GM21786 (cell line): ENCODE data around the gene UBE2K.
"Not testable (repeated sequence)": the region's sequence is repeated elsewhere in the genome, so short reads cannot be mapped to it uniquely, and the experiment has no call there.

Experiments
- ATAC-seq: cut with Tn5 transposase; IDR thresholded peaks from one replicate; pipeline ENCODE4 v1.9.1; 2021; ENCODE audit not compliant: unreplicated experiment

UBE2K gene

GRCh38 chr4:39721788-39722187 is 23.9 kb downstream of the UBE2K start:
- no peak for ATAC-seq

DNA sequence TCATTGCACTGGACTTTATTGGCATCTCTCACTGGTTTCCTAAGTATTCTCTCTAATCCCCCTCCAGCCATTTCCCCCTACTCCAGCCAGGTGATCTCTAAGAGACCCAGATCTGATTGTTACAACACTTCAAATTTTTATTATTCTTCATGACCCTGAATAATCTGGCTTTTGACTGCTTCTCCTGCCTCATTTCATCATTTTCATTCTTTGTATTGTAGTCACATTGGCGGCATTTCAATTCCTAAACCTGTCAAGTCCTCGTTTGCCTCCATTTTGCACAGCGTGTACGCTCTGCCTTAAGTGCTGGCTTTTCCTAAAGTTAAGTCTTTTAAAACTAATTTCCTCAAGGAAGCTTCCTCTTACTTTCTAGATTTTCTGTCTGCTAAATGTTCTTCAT is 31.6 kb downstream of the UBE2K start:
- ATAC-seq = no peak

- ATAC-seq = no peak
These were observed 32.1 kb downstream of the UBE2K start for GRCh38 chr4:39730072-39730471.

- no peak for ATAC-seq
These were observed 34.0 kb downstream of the UBE2K start for GRCh38 chr4:39731908-39732307.

- ATAC-seq = no peak
These were observed 34.8 kb downstream of the UBE2K start for GRCh38 chr4:39732728-39733127.

GRCh38 chr4:39739591-39739990 is 41.7 kb downstream of the UBE2K start:
- ATAC-seq = not testable (repeated sequence)

- no peak for ATAC-seq
These were observed 43.5 kb downstream of the UBE2K start for GRCh38 chr4:39741401-39741800.

GRCh38 chr4:39745920-39746319 is 48.0 kb downstream of the UBE2K start:
- no peak for ATAC-seq

- no peak for ATAC-seq
These were observed 52.3 kb downstream of the UBE2K start for GRCh38 chr4:39750216-39750615.

DNA sequence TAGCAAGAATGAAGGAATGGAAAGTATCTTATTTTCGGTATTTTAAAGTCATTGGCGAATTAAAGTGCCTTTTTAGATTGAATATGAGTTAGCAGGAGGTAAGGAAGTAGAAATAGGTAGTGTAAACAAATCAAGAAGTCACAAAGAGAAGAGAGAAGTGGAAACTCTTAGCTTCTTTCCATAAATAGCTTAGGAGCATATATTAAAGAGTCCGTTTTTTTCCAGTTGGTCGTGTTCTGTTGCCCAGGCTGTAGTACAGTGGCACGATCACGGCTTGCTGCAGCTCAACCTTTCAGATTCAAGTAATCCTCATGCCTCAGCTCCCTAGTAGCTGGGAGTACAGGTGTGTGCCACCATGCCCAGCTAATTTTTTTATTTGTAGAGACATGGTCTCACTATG is 56.4 kb downstream of the UBE2K start:
- ATAC-seq = no peak

- no peak for ATAC-seq
These were observed 58.2 kb downstream of the UBE2K start for GRCh38 chr4:39756159-39756558.

DNA sequence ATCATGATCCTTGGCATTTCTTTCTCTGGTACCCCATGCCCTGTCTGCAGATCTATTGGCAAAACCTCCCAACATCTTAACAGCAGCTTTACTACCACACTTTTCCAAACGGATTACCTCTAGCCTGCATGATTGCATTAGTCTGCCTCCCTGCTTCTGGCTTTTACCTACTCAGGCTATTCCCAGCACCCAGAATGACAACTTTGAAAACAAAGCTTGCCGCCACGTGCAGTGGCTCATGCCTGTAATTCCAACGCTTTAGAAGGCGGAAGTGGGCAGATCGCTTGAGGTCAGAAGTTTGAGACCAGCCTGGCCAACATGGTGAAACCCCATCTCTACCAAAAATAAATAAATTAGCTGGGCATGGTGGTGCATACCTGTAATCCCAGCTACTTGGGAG is 60.2 kb downstream of the UBE2K start:
- ATAC-seq = no peak

GRCh38 chr4:39759569-39759968 is 61.6 kb downstream of the UBE2K start:
- no peak for ATAC-seq

DNA sequence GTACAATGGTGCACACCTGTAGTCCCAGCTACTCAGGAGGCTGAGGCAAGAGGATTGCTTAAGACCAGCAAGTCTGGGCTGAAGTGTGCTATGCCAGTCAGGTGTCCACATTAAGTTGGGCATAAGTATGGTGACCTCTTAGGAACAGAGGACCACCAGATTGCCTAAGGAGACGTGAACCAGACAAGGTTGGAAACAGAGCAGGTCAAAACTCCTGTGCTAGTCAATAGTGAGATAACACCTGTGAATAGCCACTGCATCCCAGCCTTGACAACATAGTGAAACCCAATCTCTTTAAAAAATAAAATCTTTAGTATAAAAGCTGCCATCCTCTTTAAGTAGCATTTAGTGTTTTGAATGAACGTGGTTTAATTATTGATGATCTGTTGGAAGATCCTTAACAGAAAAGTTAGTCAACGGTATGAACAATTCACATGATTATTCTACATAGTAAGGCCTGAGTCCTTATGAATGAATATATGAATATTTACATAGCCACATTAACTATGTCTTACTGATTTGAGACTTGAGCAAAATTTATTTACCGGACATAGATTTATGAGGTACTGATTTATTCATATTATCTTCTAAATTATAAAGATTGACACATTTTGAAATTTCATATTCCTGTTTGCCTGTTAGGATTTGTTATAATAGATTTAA is 63.2 kb downstream of the UBE2K start:
- no peak for ATAC-seq

GRCh38 chr4:39763714-39764572 is 66.0 kb downstream of the UBE2K start:
- ATAC-seq = peak; percentile 69

DNA sequence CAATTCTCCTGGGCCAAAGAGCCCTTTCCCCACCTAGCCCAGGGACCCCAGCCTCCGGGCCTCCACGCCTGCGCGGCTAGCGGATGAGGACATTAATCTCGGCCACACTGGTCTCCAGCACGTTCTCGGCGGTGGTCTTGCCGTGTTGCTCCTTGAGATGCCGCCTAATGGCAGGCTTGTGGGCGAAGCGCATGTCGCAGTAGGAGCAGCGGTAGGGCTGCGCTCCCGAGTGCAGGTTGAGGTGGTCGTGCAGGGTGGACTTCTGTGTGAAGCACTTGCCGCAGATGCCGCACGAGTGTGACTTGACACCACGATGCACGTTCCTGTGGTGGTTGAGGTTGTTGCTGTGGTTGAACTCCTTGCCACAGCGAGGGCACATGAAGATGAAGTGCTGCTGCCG is 72.1 kb downstream of the UBE2K start:
- no peak for ATAC-seq

DNA sequence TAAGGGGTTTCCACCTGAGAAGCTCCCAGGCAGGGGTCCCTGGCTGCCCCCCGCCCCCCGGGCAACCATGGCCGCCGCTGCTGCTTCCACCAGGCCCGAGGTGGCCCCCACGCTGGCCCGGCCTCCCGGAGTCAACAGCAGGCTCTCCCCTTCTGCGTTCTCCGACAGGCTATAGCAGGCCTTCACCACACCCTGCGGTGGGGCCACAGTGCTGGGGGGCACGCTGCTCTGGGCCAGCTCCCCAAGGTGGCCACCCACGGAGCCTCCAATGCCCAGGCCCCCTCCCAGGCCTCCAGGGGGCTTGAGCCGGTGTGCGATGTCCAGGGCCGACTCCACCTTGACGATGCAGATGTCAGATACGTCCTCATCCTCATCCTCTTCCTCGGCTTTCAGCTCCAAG is 72.5 kb downstream of the UBE2K start:
- ATAC-seq = no peak

- no peak for ATAC-seq
These were observed 73.2 kb downstream of the UBE2K start for GRCh38 chr4:39770969-39771724.

DNA sequence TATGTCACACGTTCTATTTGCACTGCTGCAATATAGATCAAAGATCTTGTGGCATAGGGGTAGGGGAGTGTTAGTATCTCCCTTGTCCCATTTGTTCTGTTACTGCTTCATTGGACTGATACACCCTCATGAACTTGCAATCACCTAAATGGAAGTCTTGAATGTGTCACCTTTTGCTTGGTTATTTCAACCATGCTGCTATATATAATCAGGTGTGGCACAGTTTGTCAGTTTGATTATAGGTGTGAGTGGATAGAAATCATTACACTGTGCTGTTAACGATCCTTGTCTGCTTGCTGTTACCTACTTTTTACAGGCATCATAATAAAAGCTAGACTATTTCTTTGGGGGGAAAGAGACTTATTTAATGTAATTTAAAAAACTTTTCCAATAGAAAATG is 84.1 kb downstream of the UBE2K start:
- ATAC-seq = not testable (repeated sequence)

DNA sequence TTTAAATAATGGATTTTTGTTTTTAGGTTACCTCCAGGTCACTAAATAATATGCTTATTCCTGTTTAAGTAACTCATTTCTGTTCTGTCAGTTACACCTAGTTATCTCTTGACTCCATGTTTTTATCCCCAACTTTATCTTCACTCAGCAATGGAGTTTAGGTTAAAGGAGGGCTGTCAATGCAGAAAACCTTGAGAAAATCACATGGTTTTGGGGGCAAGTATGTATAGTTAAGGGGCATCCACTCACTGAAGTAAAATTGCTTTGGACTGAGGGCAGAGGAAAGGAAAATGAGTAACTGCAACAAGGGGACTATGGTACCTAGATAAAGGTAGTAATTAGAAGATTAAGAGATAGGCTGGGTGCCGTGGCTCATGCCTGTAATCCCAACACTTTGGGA is 87.1 kb downstream of the UBE2K start:
- ATAC-seq = no peak

GRCh38 chr4:39786838-39787237 is 88.9 kb downstream of the UBE2K start:
- ATAC-seq = no peak

DNA sequence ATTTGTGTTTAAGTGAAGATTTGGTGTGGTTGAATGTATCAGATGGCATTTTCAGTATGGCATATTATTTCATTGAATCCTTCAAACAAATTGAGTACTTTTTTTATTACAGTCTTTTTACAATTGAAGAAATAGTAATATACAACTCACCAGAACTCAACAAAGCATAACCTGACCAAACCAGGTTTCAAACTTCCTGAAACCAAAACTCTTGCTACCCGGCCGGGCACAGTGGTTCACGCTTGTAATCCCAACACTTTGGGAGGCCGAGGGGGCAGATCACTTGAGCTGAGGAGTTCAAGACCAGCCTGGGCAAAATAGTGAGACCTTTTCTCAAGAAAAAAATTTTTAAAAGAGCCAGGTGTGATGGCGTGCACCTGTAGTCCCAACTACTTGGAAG is 94.2 kb downstream of the UBE2K start:
- no peak for ATAC-seq
